ENCODE measurements around the gene GATAD2A. TPM values are rescaled to one million over a fixed set of nuclear protein-coding genes. Genes with fewer than 3 reads are reported as not detected.
A peak's percentile ranks its signal among the peaks of the same experiment; 100 is the strongest.

Gene GATAD2A
- total and polyA plus RNA-seq, 2 of the 13 experiments (the other 11 are each of a cell fraction or from before 2014, with no cell fraction given): 16.8 to 28.6 TPM

DNA sequence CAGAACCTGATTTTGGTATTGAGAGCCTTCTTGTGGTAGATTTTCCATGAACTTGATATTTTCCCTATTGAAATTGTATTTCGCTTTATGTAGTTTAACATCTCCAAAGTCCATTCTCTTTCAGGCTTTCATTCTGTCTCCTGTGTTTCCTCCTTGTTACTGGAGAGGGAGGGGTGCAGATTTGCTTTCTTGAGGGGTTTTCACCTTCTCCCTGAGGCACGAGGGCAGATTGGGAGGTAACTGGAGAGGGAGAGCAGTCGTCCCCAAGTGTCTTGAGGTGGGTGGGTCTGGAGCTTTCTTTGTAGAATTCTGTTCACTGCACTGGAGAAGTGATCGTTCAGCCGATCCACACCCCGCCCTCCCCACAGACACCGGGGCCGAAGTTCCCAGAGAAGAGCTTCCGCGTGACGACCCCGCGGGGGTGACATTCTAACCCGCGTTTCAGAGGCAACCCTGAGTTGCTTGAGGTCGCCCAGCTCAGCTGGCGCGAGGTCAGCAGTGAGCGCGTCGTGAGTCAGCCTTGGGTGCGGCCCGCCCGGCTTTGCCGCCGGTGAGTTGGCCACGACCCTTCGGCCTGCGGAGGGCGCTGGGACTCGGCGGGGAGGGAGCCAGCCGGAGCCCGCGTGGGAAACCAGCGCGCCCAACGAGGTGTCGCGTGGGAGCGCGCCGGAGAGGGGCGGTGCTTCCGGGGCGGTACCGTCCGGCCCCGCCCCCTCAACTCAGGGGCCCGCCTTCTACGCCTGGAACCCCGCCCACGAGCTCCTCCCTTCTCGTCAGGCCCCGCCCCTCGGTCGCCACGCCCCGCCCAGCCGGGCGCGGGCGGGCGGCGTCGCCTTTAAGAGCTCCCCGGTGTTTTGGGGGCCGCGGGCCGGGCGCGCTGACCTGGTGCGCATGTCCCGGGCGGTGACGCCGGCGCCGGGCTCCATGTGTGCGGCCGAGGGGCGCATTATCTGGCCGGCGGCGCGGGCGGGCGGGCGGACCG, at the start of gene GATAD2A (continued):
- TF ChIP-seq SPEN (CRISPR knock-in tag; IDR thresholded peaks at IDR 0.05; ENCODE audit: low read depth): peak; percentile 79; the same call in 1 of the 2 replicates
- peak; percentile 93; the same call in 1 of the 2 replicates for TF ChIP-seq IRX3 (CRISPR knock-in tag; IDR thresholded peaks at IDR 0.05; ENCODE audit: borderline replicate concordance, low read depth)
- TF ChIP-seq, protein P1, sequence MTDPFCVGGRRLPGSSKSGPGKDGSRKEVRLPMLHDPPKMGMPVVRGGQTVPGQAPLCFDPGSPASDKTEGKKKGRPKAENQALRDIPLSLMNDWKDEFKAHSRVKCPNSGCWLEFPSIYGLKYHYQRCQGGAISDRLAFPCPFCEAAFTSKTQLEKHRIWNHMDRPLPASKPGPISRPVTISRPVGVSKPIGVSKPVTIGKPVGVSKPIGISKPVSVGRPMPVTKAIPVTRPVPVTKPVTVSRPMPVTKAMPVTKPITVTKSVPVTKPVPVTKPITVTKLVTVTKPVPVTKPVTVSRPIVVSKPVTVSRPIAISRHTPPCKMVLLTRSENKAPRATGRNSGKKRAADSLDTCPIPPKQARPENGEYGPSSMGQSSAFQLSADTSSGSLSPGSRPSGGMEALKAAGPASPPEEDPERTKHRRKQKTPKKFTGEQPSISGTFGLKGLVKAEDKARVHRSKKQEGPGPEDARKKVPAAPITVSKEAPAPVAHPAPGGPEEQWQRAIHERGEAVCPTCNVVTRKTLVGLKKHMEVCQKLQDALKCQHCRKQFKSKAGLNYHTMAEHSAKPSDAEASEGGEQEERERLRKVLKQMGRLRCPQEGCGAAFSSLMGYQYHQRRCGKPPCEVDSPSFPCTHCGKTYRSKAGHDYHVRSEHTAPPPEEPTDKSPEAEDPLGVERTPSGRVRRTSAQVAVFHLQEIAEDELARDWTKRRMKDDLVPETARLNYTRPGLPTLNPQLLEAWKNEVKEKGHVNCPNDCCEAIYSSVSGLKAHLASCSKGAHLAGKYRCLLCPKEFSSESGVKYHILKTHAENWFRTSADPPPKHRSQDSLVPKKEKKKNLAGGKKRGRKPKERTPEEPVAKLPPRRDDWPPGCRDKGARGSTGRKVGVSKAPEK (CRISPR knock-in tag; IDR thresholded peaks at IDR 0.05; ENCODE audit: borderline replicate concordance): no peak
- 0 out of 2 replicates have a peak, but pooled peaks have one; percentile 81 for TF ChIP-seq KLF9 (CRISPR knock-in tag; IDR thresholded peaks at IDR 0.05; ENCODE audit: low read depth)
- TF ChIP-seq, protein P2, sequence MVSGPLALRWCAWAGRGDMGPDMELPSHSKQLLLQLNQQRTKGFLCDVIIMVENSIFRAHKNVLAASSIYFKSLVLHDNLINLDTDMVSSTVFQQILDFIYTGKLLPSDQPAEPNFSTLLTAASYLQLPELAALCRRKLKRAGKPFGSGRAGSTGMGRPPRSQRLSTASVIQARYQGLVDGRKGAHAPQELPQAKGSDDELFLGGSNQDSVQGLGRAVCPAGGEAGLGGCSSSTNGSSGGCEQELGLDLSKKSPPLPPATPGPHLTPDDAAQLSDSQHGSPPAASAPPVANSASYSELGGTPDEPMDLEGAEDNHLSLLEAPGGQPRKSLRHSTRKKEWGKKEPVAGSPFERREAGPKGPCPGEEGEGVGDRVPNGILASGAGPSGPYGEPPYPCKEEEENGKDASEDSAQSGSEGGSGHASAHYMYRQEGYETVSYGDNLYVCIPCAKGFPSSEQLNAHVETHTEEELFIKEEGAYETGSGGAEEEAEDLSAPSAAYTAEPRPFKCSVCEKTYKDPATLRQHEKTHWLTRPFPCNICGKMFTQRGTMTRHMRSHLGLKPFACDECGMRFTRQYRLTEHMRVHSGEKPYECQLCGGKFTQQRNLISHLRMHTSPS (CRISPR knock-in tag; IDR thresholded peaks at IDR 0.05; ENCODE audit: low read depth): no peak
- TF ChIP-seq, protein P3, sequence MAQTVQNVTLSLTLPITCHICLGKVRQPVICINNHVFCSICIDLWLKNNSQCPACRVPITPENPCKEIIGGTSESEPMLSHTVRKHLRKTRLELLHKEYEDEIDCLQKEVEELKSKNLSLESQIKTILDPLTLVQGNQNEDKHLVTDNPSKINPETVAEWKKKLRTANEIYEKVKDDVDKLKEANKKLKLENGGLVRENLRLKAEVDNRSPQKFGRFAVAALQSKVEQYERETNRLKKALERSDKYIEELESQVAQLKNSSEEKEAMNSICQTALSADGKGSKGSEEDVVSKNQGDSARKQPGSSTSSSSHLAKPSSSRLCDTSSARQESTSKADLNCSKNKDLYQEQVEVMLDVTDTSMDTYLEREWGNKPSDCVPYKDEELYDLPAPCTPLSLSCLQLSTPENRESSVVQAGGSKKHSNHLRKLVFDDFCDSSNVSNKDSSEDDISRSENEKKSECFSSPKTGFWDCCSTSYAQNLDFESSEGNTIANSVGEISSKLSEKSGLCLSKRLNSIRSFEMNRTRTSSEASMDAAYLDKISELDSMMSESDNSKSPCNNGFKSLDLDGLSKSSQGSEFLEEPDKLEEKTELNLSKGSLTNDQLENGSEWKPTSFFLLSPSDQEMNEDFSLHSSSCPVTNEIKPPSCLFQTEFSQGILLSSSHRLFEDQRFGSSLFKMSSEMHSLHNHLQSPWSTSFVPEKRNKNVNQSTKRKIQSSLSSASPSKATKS (CRISPR knock-in tag; IDR thresholded peaks at IDR 0.05): no peak
- peak; percentile 88 for TF ChIP-seq DMAP1 (CRISPR knock-in tag; IDR thresholded peaks at IDR 0.05)
- TF ChIP-seq CHD4 (IDR thresholded peaks at IDR 0.05; ENCODE audit: borderline replicate concordance, low read length): no peak
- TF ChIP-seq MED8 (CRISPR knock-in tag; IDR thresholded peaks at IDR 0.05; ENCODE audit: insufficient replicate concordance): peak; percentile 20
- 0 out of 2 replicates have a peak, but pooled peaks have one; percentile 72 for TF ChIP-seq MAF1 (CRISPR knock-in tag; IDR thresholded peaks at IDR 0.05; ENCODE audit: borderline replicate concordance)
- TF ChIP-seq SRF (IDR thresholded peaks at IDR 0.05; ENCODE audit: low read depth, low read length): no peak
- TF ChIP-seq, protein P4, sequence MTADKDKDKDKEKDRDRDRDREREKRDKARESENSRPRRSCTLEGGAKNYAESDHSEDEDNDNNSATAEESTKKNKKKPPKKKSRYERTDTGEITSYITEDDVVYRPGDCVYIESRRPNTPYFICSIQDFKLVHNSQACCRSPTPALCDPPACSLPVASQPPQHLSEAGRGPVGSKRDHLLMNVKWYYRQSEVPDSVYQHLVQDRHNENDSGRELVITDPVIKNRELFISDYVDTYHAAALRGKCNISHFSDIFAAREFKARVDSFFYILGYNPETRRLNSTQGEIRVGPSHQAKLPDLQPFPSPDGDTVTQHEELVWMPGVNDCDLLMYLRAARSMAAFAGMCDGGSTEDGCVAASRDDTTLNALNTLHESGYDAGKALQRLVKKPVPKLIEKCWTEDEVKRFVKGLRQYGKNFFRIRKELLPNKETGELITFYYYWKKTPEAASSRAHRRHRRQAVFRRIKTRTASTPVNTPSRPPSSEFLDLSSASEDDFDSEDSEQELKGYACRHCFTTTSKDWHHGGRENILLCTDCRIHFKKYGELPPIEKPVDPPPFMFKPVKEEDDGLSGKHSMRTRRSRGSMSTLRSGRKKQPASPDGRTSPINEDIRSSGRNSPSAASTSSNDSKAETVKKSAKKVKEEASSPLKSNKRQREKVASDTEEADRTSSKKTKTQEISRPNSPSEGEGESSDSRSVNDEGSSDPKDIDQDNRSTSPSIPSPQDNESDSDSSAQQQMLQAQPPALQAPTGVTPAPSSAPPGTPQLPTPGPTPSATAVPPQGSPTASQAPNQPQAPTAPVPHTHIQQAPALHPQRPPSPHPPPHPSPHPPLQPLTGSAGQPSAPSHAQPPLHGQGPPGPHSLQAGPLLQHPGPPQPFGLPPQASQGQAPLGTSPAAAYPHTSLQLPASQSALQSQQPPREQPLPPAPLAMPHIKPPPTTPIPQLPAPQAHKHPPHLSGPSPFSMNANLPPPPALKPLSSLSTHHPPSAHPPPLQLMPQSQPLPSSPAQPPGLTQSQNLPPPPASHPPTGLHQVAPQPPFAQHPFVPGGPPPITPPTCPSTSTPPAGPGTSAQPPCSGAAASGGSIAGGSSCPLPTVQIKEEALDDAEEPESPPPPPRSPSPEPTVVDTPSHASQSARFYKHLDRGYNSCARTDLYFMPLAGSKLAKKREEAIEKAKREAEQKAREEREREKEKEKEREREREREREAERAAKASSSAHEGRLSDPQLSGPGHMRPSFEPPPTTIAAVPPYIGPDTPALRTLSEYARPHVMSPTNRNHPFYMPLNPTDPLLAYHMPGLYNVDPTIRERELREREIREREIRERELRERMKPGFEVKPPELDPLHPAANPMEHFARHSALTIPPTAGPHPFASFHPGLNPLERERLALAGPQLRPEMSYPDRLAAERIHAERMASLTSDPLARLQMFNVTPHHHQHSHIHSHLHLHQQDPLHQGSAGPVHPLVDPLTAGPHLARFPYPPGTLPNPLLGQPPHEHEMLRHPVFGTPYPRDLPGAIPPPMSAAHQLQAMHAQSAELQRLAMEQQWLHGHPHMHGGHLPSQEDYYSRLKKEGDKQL (CRISPR knock-in tag; IDR thresholded peaks at IDR 0.05; ENCODE audit: low read depth): peak; percentile 48; the same call in 1 of the 2 replicates
- 0 out of 2 replicates have a peak, but pooled peaks have one; percentile 66 for TF ChIP-seq ZNF549 (CRISPR knock-in tag; IDR thresholded peaks at IDR 0.05)
- TF ChIP-seq ZNF496 (CRISPR knock-in tag; IDR thresholded peaks at IDR 0.05; ENCODE audit: insufficient replicate concordance): no peak
- TF ChIP-seq SCMH1 (CRISPR knock-in tag; IDR thresholded peaks at IDR 0.05; ENCODE audit: borderline replicate concordance): no peak
